ENCODE results near the gene DYNC2LI1.

Gene DYNC2LI1

DNA sequence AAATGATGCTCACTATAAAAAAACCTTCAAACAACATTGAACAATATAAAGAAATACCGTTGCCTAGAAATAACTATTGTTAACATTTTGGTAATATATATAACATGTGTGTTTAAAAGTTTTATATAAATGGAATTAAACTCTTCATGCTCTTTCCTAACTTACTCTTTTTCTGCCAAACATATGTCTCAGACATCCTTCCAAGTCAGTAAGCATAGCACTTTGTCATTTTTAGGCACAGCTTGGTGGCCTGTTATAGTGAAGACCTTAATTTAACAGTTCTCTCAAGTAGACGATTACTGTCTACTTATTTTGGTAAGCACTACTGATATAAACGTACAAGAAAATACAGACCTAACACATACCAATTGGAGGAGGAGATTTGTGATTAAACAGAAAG is 40.9 kb downstream of the DYNC2LI1 start:
- DNase-seq (ENCODE audit: low read depth in 2 of 2), result no peak

- no peak for DNase-seq (ENCODE audit: low read depth in 2 of 2)
These were observed 44.9 kb downstream of the DYNC2LI1 start for GRCh38 chr2:43818761-43819160.

GRCh38 chr2:43819491-43820163 is 45.8 kb downstream of the DYNC2LI1 start:
- DNase-seq (ENCODE audit: low read depth in 2 of 2), result no peak

- no peak for DNase-seq (ENCODE audit: low read depth in 2 of 2)
These were observed 49.0 kb downstream of the DYNC2LI1 start for GRCh38 chr2:43822839-43823238.

GRCh38 chr2:43823751-43824150 is 49.9 kb downstream of the DYNC2LI1 start:
- no peak for DNase-seq (ENCODE audit: low read depth in 2 of 2)

- no peak for DNase-seq (ENCODE audit: low read depth in 2 of 2)
These were observed 50.7 kb downstream of the DYNC2LI1 start for GRCh38 chr2:43824512-43824911.

- no peak for DNase-seq (ENCODE audit: low read depth in 2 of 2)
These were observed 51.2 kb downstream of the DYNC2LI1 start for GRCh38 chr2:43824951-43825493.

- no peak for DNase-seq (ENCODE audit: low read depth in 2 of 2)
These were observed 52.0 kb downstream of the DYNC2LI1 start for GRCh38 chr2:43825841-43826240.

- DNase-seq (ENCODE audit: low read depth in 2 of 2), result no peak
These were observed 52.7 kb downstream of the DYNC2LI1 start for GRCh38 chr2:43826305-43827250.

GRCh38 chr2:43831543-43832294 is 57.9 kb downstream of the DYNC2LI1 start:
- no peak for DNase-seq (ENCODE audit: low read depth in 2 of 2)

GRCh38 chr2:43832457-43832856 is 58.6 kb downstream of the DYNC2LI1 start:
- DNase-seq (ENCODE audit: low read depth in 2 of 2), result no peak

GRCh38 chr2:43837033-43837432 is 63.2 kb downstream of the DYNC2LI1 start:
- DNase-seq (ENCODE audit: low read depth in 2 of 2), result no peak

GRCh38 chr2:43837831-43838559 is 64.2 kb downstream of the DYNC2LI1 start:
- no peak for DNase-seq (ENCODE audit: low read depth in 2 of 2)

- no peak for DNase-seq (ENCODE audit: low read depth in 2 of 2)
These were observed 64.9 kb downstream of the DYNC2LI1 start, which contains the start of the genes ABCG5 and ABCG8 for GRCh38 chr2:43838560-43839267. ABCG5 (minus strand) TSS chr2:43838839; CDS start chr2:43838679, 160 bp downstream. ABCG8 (plus strand) TSS chr2:43838971; CDS start chr2:43839054, 83 bp downstream.

DNA sequence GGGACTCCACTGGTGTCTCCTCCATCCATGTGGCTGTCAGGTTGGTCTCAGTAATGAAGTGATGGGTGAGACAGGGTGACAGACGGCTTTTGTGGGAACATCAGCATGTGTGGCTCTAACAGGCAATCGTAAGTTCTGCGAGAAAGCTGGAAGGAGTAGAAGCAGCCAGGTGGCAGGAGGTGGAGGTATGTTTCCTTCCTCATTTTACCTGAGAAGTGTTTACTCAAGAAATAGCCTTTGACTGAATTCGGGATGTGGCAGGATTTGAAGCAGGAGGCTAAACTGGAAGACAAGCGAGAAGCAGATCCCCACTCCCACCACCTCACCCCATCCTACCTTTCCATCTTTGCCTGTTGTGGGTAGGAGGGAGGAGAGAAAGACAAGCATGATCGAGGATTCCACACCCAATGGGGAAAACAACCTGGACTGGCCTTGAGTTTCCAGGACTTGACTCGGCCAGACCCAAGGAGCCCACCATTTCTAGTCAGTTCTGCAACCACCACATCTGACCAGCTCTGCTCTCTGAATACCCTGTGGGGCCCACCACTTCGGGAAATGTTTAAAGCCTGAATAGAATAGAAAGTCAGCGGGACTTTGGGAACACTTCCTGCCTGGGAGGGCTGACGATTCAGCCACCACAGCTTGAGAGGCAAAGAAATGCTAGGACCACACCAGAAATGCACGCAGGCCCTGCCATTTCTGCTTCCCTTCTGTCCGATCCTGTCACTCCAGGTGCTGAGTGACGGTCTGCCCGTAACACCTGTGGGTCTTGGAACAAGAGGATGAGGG is 66.1 kb downstream of the DYNC2LI1 start:
- DNase-seq (ENCODE audit: low read depth in 2 of 2), result no peak

GRCh38 chr2:43840965-43841364 is 67.1 kb downstream of the DYNC2LI1 start:
- no peak for DNase-seq (ENCODE audit: low read depth in 2 of 2)

DNA sequence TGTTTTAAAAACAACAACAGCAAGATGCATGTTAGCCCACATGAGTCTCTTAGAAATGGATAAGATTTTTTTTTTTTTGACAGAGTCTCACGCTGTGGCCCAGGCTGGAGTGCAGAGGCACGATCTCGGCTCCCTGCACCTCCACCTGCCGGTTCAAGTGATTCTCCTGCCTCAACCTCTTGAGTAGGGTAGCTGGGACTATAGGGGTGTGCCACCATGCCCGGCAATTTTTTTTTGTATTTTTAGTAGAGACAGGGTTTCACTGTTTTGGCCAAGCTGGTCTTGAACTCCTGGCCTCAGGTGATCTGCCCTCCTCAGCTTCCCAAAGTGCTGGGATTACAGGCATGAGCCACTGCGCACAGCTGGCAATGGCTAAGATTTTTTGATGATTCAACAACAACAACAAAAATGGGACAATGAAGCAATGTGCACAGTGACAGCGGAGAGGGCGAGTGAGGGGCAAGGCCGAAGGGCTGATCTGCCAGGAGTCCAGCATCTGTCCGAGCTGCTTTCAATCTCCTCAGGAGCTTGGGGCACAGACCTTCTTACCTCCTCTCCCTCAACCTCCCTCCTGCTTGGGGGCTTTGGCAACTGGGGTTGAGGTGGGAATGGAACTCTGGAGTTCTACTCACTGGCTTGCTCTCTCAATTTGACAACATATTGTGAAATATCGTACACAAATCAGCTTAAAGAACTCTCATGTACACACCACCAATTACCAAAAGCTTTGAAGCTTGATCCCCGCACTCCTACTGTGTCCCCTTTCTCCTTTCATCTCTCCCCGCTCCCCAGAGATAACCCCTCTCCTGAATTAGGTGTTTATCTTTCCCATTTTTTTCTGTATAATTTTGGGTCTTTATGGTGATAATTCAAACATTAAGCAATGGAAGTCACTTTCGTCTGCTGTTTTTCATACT is 68.4 kb downstream of the DYNC2LI1 start:
- DNase-seq (ENCODE audit: low read depth in 2 of 2), result no peak

DNA sequence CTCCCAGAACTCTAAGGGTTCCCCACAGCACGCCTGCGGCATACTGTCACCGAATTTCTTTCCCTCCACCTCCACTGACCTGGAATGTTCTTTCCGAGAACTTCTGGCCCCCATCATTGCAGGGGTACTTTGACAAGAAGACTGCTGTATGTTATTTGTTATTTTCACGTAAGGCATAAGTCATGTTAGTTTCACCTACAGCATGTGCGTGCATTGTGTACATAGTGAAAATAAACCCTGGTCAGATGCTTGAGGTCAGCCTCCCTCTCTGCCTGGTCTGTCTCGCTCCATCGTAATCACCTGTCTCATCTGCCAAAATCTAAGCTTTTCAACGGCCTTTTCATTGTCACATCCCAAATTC is 69.0 kb downstream of the DYNC2LI1 start:
- DNase-seq (ENCODE audit: low read depth in 2 of 2), result no peak

DNA sequence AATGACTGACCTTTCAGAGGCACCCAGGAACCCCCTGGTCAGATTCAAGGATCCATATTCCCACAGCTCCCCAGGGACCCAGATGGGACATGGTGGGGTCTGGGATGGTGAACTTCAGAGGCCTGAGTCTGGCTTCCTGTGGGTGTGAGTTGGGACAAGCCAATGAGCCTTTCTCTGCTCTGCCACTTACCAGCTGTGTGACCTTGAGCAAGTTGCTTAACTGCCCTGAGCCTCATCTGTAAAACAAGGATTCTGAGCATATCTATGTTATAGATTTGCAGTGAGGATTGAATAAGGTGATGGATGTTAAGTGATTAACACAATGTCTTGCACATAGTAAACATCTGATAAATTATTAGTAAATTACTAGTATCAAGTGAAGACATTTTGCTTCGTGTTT is 71.3 kb downstream of the DYNC2LI1 start:
- no peak for DNase-seq (ENCODE audit: low read depth in 2 of 2)
